HG03095 (cell line): ENCODE data around the gene CHST15.

Experiments
- ATAC-seq: cut with Tn5 transposase; IDR thresholded peaks from one replicate; pipeline ENCODE4 v1.9.1; 2021; ENCODE audit warnings: moderate library complexity; ENCODE audit not compliant: unreplicated experiment

CHST15 gene

DNA sequence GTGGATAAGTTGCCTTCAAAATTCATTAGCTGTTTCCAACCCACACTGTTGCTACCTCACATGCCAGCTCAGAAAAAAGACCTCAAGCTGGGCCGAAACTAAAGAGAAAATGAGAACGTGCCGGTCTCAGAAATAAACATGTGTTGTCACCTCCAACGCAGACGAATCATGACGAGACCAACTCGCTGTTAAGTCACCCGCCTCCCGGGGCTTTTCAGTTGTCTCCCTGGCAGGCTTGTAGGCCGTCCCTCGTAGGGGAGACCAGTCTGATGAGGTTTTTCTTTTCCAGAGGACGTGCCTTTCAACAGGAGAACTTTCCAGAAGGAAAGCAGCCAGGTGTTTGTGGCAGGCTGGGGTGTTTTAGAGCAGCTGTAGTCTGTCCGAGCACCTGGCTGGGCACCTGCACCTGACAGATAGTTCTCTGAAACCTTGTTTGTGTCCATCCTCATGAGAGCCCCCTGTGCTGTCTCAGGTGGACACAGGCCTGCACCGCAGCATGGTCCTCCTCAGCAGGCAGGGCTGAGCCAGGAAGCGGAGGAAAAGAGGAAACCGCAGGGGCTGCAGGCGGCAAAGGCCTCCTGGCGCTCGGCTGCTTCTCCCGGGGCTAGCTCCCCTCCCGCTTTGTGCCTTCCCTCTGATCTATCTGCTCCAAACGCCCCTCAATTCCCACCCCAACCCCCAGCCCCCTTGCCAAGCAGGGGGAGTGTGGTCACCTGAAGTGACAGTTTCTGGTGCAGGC is 78.8 kb downstream of the CHST15 start:
- no peak for ATAC-seq

DNA sequence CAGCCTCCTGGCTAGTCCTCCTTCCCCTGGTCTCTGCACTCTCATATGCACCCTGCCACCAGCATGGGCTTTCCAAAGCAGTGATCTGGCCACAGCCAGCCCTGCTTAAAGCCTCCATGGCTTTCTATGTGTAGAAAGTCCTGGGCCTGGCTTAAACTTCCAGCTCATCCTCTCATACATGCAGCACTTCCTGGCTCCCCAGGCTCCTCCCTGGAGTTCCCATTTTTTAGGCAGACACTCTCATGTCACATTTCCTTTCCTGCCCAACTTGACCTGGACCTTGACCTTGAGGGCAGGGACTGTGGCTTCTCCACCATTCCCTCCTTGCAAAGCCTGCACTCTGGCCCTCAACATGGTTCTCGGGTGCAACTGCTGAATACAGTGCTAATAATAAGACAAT is 79.5 kb downstream of the CHST15 start:
- no peak for ATAC-seq

DNA sequence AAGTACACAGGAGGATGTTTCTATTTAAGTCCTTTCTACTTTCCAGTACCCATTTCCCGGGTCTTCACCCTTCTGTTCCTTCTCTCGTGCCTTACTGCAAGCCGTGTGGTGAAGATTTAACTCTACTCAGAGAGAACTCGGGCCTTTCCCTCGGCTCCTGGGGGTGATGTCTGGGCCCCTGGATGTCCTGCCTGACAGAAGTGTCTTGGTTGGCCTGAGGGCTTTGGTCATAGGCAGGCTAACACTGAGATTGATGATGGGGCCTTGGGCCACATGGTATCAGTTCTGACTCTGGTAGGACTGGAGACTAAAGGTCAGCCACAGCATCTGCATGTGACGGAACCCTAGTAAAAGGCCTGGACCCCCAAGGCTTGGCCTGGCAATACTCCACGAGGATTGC is 80.4 kb downstream of the CHST15 start:
- ATAC-seq: no peak

DNA sequence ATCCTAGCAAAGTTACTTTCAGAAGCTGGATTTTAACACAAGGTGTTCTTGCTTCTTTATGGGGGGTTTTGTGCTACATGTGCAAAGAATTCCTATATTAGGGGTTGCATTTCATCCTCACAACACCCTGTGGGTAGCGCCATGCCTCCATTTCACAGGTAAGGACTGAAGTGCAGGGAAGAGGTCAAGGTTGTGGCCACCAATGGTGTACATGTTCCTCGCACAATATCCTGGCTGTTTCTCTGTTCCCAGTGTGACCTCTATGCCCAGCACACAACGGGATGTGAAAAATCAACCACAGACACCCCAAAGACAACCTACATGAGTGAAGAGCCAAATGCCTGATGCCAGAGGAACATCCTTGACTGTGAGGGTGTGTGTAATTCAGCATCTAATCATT is 80.8 kb downstream of the CHST15 start:
- ATAC-seq: no peak

DNA sequence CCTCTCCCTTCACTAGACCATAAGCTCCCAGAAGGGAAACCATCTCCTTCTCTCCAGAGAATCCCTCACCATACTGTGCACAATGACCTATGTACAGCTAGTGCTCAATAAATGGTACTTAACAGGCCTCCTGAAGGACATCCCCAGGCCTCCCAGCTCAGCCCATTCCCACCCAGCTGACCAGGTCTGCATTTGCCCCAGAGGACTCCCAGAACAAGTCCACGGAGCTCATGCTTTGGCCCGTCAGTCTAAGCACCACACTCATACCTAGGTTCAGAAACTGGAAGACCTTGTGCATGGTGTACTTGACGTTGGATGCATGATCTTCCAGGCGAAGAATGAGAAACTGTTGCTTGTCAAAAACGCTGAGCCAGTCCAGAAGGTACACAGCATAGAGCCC is 81.3 kb downstream of the CHST15 start:
- no peak for ATAC-seq

DNA sequence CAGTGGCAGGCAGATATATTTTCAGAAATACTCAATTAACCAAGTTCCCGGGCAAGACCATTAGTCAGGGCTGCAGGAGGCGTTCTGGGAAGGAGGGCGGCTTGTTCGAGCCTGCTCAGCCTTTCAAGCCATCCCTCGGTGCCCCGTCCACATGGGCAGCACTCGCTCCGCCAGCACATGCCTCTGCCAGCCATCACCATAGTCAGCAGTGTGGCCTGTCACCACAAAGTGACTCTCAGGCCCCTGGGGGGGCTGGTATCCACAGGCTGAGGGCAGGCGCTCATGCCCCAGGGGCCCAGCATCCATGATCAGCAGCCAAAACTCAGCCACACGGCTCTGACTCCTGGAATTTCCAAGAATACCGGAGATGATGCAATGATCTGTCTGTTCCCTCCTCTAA is 81.9 kb downstream of the CHST15 start:
- ATAC-seq: no peak

DNA sequence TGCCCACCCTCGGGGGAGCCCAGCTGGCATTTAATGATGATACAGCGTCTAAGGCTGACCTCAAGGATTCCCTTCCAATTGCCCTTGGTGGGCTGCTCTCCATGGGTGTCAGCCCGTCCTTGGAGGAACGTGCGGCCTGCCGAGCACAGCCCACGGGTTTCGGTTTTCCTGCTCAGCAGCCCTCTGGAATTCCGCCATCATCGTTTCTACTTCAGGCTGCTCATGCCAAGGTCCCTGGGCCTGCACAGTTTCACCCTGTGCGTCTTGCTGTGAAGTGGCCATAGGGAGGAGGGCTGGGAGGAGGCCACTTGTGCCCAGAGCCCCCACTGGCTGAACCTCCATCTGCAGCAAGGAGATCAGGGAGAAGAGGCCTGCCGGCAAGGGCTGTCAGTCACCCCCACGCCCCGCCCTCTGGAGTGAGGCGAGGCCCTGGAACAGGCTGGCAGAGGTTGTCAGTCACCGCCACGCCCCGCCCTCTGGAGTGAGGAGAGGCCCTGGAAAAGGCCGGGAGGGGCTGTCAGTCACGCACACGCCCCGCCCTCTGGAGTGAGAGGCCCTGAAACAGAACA is 82.8 kb downstream of the CHST15 start:
- ATAC-seq: no peak

DNA sequence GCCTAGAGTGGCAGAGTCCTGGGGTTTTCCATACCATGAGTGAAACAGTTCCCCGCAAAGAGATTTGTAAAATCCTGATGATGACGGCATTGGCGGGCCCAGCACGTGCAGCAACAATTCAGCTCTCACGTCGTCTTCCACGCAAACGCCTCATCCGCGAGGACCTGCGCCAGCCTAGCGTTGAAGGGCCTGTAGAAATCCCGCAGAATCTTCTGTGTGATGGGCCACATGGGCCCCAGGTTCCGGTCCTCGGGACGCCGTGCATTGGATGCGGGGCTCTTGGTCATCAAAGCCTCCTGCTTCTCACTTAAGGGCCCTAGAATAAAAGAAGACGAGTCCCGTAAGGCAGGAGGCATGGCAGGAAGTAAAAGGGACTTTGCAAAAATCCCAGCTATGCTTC is 83.4 kb downstream of the CHST15 start:
- ATAC-seq: no peak

DNA sequence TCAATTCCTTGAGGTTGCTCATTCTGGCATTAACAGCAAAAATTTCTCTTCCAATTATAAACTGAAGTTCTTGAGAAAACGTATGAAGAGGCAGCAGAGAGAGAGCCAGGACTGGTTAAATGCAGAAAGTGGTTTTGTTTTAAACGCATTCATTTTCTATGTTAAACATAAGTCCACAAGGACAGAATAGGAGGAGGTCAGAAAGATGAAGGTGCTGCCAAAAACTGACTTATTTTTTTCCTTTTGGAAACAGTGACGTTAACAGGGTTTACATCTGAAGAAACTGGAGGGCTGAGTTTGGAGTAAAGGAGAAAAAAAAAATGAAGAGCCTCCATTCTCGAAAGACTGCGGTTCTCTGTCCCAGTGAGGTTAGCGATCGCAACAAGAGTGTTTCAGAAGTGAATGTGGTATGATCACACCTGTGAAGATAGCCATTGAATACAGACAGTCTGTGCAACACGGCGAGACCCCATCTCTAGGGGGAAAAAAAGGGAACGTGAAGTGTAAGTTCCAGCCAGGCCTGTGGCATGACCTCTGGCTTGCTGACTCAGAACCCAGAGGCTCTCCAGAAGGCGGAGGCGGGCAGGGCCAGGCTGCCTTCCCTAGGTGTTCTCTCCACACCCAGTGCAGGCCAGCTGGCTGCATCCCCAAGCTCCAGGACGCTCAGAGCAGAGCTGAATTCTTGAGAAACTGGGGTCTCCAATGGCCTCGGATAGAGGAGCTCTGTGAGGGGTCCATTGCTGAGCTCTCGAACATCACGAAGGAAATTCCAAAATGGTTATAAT is 84.0 kb downstream of the CHST15 start:
- ATAC-seq: no peak

DNA sequence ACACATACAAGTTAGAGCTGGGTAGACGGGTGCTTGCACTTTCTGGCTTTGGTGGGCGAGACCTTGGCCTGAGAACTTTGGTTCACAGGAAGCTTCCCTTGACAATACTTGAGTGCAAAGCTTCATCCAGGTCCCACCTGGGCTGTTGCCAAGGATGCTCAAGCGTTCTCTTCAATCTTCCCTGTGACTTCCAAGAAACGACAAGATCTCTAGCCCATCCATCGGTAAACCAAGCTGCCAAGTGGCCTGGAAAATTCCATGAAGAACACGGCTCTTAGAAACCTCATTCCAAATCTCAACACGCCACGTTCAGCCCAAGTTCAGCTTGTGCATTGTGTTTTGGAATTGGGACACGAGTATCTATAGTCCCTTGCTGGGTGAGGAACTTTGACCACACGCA is 84.7 kb downstream of the CHST15 start:
- ATAC-seq: no peak

DNA sequence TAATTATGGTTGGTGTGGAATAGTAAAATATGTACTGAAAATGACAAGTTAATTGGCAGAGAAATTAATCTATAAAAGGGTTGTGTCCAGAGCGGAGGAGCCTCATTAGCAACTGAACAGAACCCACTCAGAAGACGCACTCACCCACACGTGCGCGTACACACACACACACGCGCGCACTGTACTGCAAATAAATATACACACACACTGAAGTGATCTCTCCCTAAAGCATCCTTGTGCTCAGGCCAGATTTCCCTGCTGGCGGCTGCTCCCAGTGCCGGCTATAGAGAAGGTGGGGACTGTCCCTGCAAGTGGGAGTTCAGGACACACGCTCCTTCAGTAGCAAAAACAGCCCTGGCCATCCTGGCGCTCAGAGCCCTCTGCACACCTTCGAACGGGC is 85.2 kb downstream of the CHST15 start:
- no peak for ATAC-seq

DNA sequence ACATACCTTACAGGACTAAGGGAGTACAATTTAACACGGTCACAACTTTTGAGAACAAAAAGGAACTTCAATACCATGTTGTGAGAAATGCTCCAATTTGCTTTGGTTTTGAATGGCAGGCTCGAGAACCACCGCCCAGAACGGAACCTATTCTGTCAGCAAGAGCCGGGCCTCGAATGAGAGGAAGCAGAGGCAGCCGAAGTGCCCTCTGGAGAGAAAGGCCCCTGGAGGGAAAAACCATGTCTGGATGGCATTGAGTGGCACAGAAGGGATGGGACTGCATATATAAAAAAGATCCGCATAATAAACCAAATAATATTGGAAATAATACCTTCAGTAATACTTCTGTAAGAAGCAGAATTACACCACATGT is 85.6 kb downstream of the CHST15 start:
- ATAC-seq: no peak

DNA sequence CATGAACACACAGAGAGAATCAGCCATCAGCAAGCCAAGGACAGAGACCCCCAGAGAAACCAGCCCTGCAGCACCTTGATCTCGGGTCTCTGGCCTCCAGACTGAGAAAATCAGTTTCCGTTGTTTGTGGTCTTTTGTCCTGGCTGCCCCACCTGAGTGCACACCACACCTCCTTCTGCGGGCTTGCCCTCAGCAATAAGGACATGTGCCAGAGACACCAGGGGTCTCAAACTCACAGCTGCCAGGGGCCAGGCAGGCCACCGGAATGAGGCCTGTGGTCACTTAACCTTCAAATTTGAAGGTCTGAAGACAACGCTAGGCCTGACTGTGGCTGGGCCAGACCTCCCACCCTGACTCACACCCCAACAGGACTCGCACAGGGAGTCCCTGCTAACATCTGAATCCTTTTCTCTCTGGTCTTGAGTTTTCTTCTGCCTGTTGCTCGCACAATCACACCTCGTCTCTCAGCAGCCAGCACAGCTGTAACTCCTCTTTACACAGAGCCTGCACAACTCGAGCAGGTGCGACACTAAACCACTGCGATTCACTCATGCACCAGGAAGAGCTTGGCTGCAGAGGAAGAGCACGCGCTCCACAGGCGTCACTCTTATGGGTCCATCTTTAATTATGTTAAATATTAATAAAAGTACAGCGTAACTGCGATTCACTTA is 86.2 kb downstream of the CHST15 start:
- no peak for ATAC-seq

DNA sequence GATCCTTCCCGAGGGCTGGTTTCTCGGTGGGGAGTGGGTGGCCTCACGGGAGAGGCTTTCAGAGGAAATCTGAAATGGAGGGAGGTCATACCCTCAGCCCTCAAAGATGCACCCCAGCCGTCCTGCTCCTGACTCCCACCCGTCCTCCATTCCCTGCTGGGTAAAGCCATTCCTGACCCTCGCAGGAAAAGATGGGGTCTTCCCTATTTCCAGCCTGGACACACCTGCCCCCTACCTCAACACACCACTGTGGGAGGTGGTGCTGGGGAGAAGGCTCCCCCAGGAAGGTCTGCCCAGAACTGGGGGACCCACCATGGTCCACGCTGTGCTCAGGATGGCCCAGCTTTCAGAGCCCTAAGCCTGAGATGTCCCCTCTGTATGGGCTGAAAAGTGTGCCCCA is 86.9 kb downstream of the CHST15 start:
- no peak for ATAC-seq

DNA sequence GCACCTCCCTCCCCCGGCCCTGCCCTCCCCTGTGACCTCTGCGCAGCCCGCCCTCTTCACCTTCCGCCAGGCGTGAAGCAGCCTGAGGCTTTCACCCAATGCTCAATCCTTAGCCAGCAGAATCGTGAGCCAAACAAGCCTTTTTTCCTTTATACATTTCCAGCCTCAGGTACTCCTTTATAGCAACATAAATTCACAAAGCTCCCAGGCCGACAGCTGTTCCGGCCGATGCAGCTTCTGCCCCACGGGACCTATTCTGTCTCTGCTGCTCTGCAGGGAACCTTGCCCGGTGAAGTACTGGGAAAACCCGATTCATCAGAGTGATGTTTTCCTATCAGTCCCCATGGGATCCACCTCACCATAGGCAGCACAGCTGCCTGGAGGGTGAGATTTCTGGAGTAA is 87.4 kb downstream of the CHST15 start:
- ATAC-seq: no peak

DNA sequence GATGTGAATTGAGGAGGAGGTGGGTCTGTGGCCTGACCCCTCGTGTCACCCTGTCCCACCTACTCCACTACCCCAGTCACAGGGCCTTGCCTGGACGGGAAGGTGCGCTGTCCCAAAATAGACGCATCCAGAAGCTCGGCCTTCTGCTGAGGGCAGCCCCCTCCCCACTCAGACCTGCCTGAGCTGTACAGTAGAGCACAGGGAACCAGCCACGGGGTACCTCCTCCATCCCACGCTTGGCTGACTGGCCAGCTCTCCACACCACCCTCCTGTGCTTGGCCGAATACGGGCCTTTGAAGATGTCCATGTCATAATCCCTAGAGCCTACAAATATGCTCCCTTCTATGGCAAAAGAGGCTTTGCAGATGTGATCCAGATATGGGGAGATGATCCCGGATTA is 88.3 kb downstream of the CHST15 start:
- ATAC-seq: no peak

DNA sequence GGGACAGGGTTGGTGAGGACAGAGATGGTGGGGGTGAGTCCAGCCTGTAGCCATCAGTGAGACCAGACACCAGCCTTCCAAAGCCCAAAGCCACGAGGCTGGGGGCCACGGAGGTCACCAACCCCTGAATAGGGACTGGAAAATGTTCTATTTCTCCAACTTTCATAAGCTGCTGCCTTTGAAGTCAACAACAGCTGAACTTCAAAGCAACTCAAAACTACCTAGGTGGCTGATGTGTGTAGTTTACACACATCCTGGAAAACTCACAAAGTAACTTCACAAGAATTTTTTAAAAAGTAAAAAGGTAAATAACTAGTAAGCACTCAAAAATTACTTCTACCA is 88.8 kb downstream of the CHST15 start:
- ATAC-seq: no peak

DNA sequence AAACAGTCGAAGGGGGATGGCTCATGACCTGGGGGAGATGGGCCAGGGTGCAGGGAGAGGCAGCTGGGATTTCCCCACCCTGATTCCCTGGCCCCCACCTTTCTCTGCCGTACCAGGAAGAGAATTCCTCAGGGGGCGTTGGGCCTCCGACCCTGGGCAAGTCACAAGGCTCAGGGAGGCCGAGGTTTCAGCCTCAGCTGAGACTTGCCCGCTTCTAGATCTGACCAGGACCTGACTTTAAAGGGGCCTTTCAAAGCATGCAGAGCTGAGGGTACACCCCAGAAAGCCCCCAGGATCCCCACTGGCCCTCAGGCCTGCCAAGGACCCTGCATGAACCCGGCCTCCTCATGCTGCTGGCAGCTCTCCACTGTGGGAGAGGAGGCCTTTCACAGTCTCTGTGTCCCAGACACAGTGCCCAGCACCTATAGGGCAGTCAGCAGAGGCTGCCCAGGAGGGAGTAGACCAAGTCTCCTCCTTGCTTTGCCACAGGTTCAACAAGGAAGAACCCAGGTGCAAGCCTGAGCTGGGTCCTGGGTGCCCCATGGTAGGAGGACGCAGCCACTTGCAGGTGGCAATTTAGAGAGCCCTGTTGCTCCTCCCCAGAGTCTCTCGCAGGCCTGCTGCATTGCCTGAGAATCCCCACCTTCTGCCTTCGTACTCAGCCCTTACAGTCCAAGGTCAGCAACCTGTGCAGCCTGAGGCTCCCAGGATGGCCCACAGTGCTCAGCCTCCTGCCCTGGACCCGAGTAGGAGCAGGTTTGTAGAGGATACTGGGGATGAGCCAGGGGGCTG is 89.3 kb downstream of the CHST15 start:
- ATAC-seq: no peak

DNA sequence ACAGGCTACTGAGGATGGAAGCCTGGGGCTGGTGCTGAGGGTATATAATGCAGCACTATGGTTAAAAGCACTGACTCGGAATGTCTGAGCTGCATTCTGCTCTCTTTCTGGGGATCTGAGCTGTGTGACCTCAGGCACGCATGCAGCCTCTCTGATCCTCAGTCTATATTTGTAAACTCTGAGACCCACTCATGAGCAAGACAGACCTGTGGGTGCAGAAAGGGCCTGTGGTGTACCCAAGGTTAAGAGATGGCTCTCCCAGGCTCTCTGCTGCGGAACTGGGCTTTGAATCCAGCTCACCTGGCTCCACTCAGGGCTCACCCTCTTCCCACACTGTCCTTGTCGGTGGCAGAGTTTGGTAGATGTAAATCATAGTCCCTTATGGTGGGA is 89.9 kb downstream of the CHST15 start:
- no peak for ATAC-seq

DNA sequence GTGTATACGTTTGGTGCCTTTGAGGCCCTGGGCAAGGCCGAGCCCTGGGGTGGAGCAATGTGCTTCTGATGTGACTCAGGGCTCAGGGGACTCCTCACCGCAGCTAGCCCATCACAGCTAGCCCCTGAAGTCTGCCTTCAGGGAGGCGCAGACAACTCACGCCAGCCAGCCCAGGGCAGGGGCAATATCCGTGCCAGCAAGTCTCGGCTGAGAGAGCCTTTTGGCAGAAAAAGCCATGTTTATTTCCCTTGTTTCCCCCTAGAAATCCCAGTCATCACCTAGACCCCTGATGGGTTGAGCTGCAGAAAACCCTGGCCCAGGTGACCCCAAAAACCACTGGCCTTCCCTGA is 90.4 kb downstream of the CHST15 start:
- ATAC-seq: no peak

DNA sequence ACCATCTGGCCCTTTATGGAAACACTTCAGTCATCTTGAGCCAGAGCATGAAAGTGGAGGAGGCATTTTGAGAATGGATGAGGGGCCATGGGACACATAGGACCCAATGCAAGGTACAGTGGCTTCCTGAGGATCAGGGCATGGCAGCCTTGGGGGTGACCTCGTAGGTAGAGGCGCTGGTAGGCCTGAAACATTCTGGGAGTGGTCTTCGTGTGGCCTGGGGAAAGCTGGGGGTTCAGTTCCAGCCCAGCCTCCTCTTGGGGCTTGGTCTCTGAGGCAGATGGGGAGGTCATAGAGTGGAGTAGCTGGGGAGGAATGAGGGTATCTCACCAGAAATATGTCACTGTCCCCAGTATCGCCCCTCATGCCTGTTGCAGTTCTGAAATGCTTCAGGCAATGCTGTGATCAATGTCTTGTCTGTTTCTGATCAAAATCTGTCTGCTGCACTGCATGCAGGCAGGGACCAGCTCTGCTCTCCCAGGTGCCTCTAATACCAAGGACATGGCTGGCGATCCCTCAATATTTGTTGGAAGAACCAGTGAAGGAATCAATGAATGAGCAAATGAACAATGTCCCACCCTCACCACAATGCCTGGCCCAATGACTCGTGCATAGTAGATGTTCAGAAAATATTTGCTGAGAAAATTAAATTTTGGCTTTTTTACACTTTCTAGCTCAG is 90.9 kb downstream of the CHST15 start:
- ATAC-seq: no peak
